Endothelial cell of umbilical vein (primary cell): Measurements from ENCODE around the gene BMPR1B. TPM values are rescaled to one million over a fixed set of nuclear protein-coding genes. Genes with fewer than 3 reads are reported as not detected.

Experiments
- BruUV-seq: library from RNA; stranded (reverse); fragments of 400-500 nt; replicated peaks from 2 replicates; lab custom pipeline; 2021; lab: Mats Ljungman, UMichigan
- CTCF ChIA-PET: fragments of 300-600, 350-600 bp; sonication (Branson Sonifier 250); formaldehyde crosslinking; loops from one replicate; lab custom pipeline; 2021; ENCODE audit warnings: antibody characterized with exemption, inconsistent platforms; lab: Charles Lee
- POLR2A ChIA-PET: fragments of 300-600, 350-600 bp; sonication (Branson Sonifier 250); formaldehyde crosslinking; loops from one replicate; lab custom pipeline; 2021; ENCODE audit warnings: antibody characterized with exemption, inconsistent platforms; lab: Charles Lee
- DNase-seq: peaks from one replicate; pipeline ENCODE4 v3.0.0-alpha.2; 2011; ENCODE audit warnings: low read depth, low spot score
- FAIRE-seq: peaks from 2 replicates; lab custom pipeline; 2011; peaks lifted over from hg19 to GRCh38; lab: Jason Lieb, UNC
- H2AFZ ChIP-seq: 2 replicates; pipeline ENCODE4 v1.6.0; 2012; ENCODE audit warnings: low read depth, low read length, control low read depth, inconsistent platforms
- H3K27ac ChIP-seq: 2 replicates; pipeline ENCODE4 v1.5.1; 2011; ENCODE audit warnings: low read depth, mild to moderate bottlenecking, control low read depth, low read length, moderate library complexity; ENCODE audit not compliant: insufficient read depth
- H3K27me3 ChIP-seq, 2 experiments: 2 replicates each; pipeline versions ENCODE4 v1.6.0 to v1.6.1; 2011; ENCODE audit warnings: low read length in 2 of 2, mixed read lengths in 1 of 2; ENCODE audit not compliant: control insufficient read depth in 2 of 2, insufficient read depth in 2 of 2
- H3K36me3 ChIP-seq, 2 experiments: 2 replicates in 1 of 2; 3 replicates in 1 of 2; pipeline ENCODE4 v1.5.1; 2011; ENCODE audit warnings: low read length in 2 of 2, mild to moderate bottlenecking in 1 of 2, moderate library complexity in 1 of 2; ENCODE audit not compliant: control insufficient read depth in 2 of 2, insufficient read depth in 2 of 2; ENCODE audit errors: extremely low read depth in 1 of 2
- H3K4me1 ChIP-seq: 3 replicates; pipeline ENCODE4 v1.5.1; 2011; ENCODE audit warnings: mild to moderate bottlenecking, low read length; ENCODE audit not compliant: control insufficient read depth, insufficient read depth; ENCODE audit errors: extremely low read depth
- H3K4me2 ChIP-seq: 2 replicates; pipeline ENCODE4 v1.6.1; 2011; ENCODE audit warnings: low read length, control low read depth, mixed read lengths; ENCODE audit not compliant: insufficient read depth
- H3K4me3 ChIP-seq, 3 experiments: fragments of 200-600 bp in 1 of 3; sonication (generic), shearing (Covaris generic) in 1 of 3; replicated peaks in 1 of 3; 2 replicates each; pipeline ENCODE4 v1.5.1; 2011 to 2016; ENCODE audit warnings: control low read depth in 3 of 3, low read length in 3 of 3, mild to moderate bottlenecking in 2 of 3, inconsistent platforms in 1 of 3, low read depth in 1 of 3, moderate library complexity in 1 of 3; ENCODE audit not compliant: insufficient read depth in 1 of 3
- H3K79me2 ChIP-seq: 2 replicates; pipeline ENCODE4 v1.6.0; 2012; ENCODE audit warnings: low read length, inconsistent platforms; ENCODE audit not compliant: control insufficient read depth, insufficient read depth
- H3K9ac ChIP-seq: replicated peaks from 2 replicates; pipeline ENCODE3; 2011; ENCODE audit warnings: low read length, control low read depth; ENCODE audit not compliant: insufficient read depth; ENCODE audit errors: extremely low read depth
- H3K9me1 ChIP-seq: replicated peaks from 3 replicates; pipeline ENCODE4 v1.6.0; 2011; ENCODE audit warnings: mild to moderate bottlenecking, low read length; ENCODE audit not compliant: control insufficient read depth, insufficient read depth; ENCODE audit errors: extremely low read depth
- H3K9me3 ChIP-seq: replicated peaks from 2 replicates; pipeline ENCODE4 v1.5.1; 2012; ENCODE audit warnings: low read length, inconsistent platforms; ENCODE audit not compliant: control insufficient read depth, insufficient read depth
- H4K20me1 ChIP-seq: replicated peaks from 2 replicates; pipeline ENCODE3; 2011; ENCODE audit warnings: mild to moderate bottlenecking, low read length; ENCODE audit not compliant: control insufficient read depth, insufficient read depth; ENCODE audit errors: extremely low read depth
- EZH2 ChIP-seq: IDR thresholded peaks from 2 replicates; pipeline ENCODE4 v1.6.1; 2012; ENCODE audit warnings: borderline replicate concordance, low read depth, mild to moderate bottlenecking, moderate library complexity, low read length, inconsistent platforms; ENCODE audit not compliant: severe bottlenecking
- FOS ChIP-seq: IDR thresholded peaks from 2 replicates; pipeline ENCODE4 v1.6.1; 2011; ENCODE audit warnings: mild to moderate bottlenecking, low read length, moderate library complexity, borderline replicate concordance; ENCODE audit not compliant: insufficient read depth
- GATA2 ChIP-seq: IDR thresholded peaks from 2 replicates; pipeline ENCODE4 v1.7.0; 2011; ENCODE audit warnings: low read depth, mild to moderate bottlenecking, moderate library complexity, mixed read lengths, low read length; ENCODE audit not compliant: insufficient read length, insufficient read depth
- JUN ChIP-seq: IDR thresholded peaks from 2 replicates; pipeline ENCODE4 v1.6.1; 2011; ENCODE audit warnings: borderline replicate concordance, low read depth; ENCODE audit not compliant: insufficient read length, insufficient read depth
- MYC ChIP-seq: IDR thresholded peaks from one replicate; pipeline ENCODE4 v1.6.1; 2011; ENCODE audit warnings: mild to moderate bottlenecking, low read depth, low read length
- POLR2A ChIP-seq: IDR thresholded peaks from 2 replicates; pipeline ENCODE4 v1.6.1; 2012; ENCODE audit warnings: low read depth, mild to moderate bottlenecking, control low read depth, low read length
- POLR2AphosphoS5 ChIP-seq: IDR thresholded peaks from 2 replicates; pipeline ENCODE4 v1.6.1; 2012; ENCODE audit warnings: low read depth, mild to moderate bottlenecking, control low read depth, low read length, moderate library complexity; ENCODE audit not compliant: insufficient read depth
- dilution Hi-C: fragments of 300-500 bp; cut with MboI; formaldehyde crosslinking; loops from one replicate; pipeline ENCODE4 v1.15.0; 2019; ENCODE audit warnings: low sequenced_read_pairs; ENCODE audit not compliant: extremely low pct_ligation_motif_present
- intact Hi-C: fragments of 100-400 bp; cut with micrococcal nuclease; formaldehyde crosslinking; loops from one replicate; pipeline ENCODE4 v1.10.0; 2022
- polyA plus RNA-seq, 4 experiments: library from polyadenylated mRNA; depleted of rRNA in 3 of 4; stranded (reverse) in 3 of 4; unstranded in 1 of 4; fragments of >200 nt; gene quantifications; 2 replicates each; pipeline versions ENCODE4 v1.2.1 to v1.2.3, GENCODE V29; 2011 to 2012; ENCODE audit warnings: missing spikeins in 1 of 4
- total RNA-seq: library from RNA; stranded (reverse); gene quantifications from 2 replicates; pipeline ENCODE4 v1.2.3, GENCODE V29; 2021
- TF ChIP-seq, protein P1 (sequence below), 2 donors: IDR thresholded peaks; 1 replicate in 1 of 2; 2 replicates in 1 of 2; pipeline ENCODE4 v1.5.1; 2011; ENCODE audit warnings: low read length in 2 of 2, mild to moderate bottlenecking in 2 of 2, moderate library complexity in 2 of 2, control low read depth in 1 of 2, inconsistent platforms in 1 of 2, low read depth in 1 of 2; ENCODE audit not compliant: insufficient read depth in 1 of 2; ENCODE audit errors: extremely low read depth in 1 of 2
- TF ChIP-seq, protein P2 (sequence below): IDR thresholded peaks from 2 replicates; pipeline ENCODE4 v1.6.1; 2011; ENCODE audit not compliant: insufficient read depth, insufficient read length

Gene BMPR1B
- total and polyA plus RNA-seq, 2 donors (not counting 3 experiments of a cell fraction or from before 2014, with no cell fraction given), result 0.28 to 2.1 TPM

DNA sequence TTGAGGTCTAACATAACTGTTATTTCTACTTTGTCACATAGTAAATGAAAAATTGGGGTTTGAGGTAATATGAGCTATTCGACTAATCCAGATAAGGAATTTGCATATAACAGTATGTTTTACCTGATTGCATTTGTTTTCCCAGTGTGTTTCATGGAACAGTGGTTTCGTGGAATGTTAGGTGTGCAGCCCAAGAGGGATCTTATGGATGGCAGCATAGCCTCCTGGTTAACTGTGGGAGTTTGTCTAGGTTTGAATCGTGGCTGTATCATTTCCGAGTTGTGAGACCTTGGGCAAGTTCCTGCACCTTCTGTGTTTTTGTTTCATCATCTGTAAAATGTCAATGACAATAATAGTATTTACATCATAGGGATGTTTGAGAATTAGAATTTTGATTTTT lies 7.9 kb downstream of the BMPR1B start:
- no peaks in the 10 kb centered on the region for H3K79me2 ChIP-seq

More for the DNA sequence above, 7.9 kb downstream of the BMPR1B start:
- H3K9me3 ChIP-seq, result no peaks in the 10 kb centered on the region
- TF ChIP-seq POLR2AphosphoS5 (no peak), MYC (no peak), FOS (no peak), GATA2 (no peak), EZH2 (no peak), POLR2A (no peak), JUN (no peak)
- TF ChIP-seq, protein P1, sequence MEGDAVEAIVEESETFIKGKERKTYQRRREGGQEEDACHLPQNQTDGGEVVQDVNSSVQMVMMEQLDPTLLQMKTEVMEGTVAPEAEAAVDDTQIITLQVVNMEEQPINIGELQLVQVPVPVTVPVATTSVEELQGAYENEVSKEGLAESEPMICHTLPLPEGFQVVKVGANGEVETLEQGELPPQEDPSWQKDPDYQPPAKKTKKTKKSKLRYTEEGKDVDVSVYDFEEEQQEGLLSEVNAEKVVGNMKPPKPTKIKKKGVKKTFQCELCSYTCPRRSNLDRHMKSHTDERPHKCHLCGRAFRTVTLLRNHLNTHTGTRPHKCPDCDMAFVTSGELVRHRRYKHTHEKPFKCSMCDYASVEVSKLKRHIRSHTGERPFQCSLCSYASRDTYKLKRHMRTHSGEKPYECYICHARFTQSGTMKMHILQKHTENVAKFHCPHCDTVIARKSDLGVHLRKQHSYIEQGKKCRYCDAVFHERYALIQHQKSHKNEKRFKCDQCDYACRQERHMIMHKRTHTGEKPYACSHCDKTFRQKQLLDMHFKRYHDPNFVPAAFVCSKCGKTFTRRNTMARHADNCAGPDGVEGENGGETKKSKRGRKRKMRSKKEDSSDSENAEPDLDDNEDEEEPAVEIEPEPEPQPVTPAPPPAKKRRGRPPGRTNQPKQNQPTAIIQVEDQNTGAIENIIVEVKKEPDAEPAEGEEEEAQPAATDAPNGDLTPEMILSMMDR (IDR thresholded peaks at IDR 0.05; ENCODE audit: extremely low read depth in 1 of 2, insufficient read depth in 1 of 2, low read depth in 1 of 2, low read length in 2 of 2), result no peak
- TF ChIP-seq, protein P2, sequence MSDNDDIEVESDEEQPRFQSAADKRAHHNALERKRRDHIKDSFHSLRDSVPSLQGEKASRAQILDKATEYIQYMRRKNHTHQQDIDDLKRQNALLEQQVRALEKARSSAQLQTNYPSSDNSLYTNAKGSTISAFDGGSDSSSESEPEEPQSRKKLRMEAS, result no peak
- no peaks in the 10 kb centered on the region for H4K20me1 ChIP-seq
- H2AFZ ChIP-seq, result no peak overlapping the region
- no peak for FAIRE-seq
- no peaks in the 10 kb centered on the region for H3K4me1 ChIP-seq
- H3K4me3 ChIP-seq, result no peak overlapping the region
- no peak overlapping the region for H3K9ac ChIP-seq
- intact Hi-C loops, result no loop called here
- H3K27me3 ChIP-seq, result no peaks in the 10 kb centered on the region
- no peak overlapping the region for H3K27ac ChIP-seq
- no TSS peak for BruUV-seq
- ChIA-PET POLR2A (no interaction called here), CTCF (no interaction called here)
- no peak for DNase-seq
- dilution Hi-C loops, result no loop called here
- no peaks in the 10 kb centered on the region for H3K36me3 ChIP-seq
- H3K4me2 ChIP-seq, result no peak overlapping the region
- no peaks in the 10 kb centered on the region for H3K9me1 ChIP-seq
